ENCODE results near the gene ANKMY1.
"Not testable (repeated sequence)": the region's sequence is repeated elsewhere in the genome, so short reads cannot be mapped to it uniquely, and the experiment has no call there.

Gene ANKMY1

GRCh38 chr2:240502059-240502429, 55.7 kb downstream of the ANKMY1 start:
- H3K4me3 ChIP-seq (ENCODE audit: low read length) = no peak overlapping the region
- H3K27me3 ChIP-seq (ENCODE audit: control insufficient read depth, insufficient read depth, low read length) = no peaks in the 10 kb centered on the region
- H3K36me3 ChIP-seq (ENCODE audit: control insufficient read depth, insufficient read depth, low read length) = no peaks in the 10 kb centered on the region
- no peak overlapping the region for H3K9ac ChIP-seq (ENCODE audit: low read length)
- H3K27ac ChIP-seq (ENCODE audit: low read depth, low read length) = no peak overlapping the region
- H3K4me1 ChIP-seq (ENCODE audit: control insufficient read depth, insufficient read depth, low read length) = no peaks in the 10 kb centered on the region

GRCh38 chr2:240501531-240501991, 56.2 kb downstream of the ANKMY1 start:
- H3K9ac ChIP-seq (ENCODE audit: low read length) = no peak overlapping the region
- H3K36me3 ChIP-seq (ENCODE audit: control insufficient read depth, insufficient read depth, low read length) = no peaks in the 10 kb centered on the region
- no peaks in the 10 kb centered on the region for H3K27me3 ChIP-seq (ENCODE audit: control insufficient read depth, insufficient read depth, low read length)
- H3K27ac ChIP-seq (ENCODE audit: low read depth, low read length) = no peak overlapping the region
- H3K4me3 ChIP-seq (ENCODE audit: low read length) = no peak overlapping the region
- H3K4me1 ChIP-seq (ENCODE audit: control insufficient read depth, insufficient read depth, low read length) = no peaks in the 10 kb centered on the region

GRCh38 chr2:240500561-240501423, 57.0 kb downstream of the ANKMY1 start:
- Histone ChIP-seq H3K4me3 (ENCODE audit: low read length) (no peak overlapping the region), H3K36me3 (ENCODE audit: control insufficient read depth, insufficient read depth, low read length) (no peaks in the 10 kb centered on the region), H3K4me1 (ENCODE audit: control insufficient read depth, insufficient read depth, low read length) (no peaks in the 10 kb centered on the region), H3K27ac (ENCODE audit: low read depth, low read length) (no peak overlapping the region), H3K9ac (ENCODE audit: low read length) (no peak overlapping the region), H3K27me3 (ENCODE audit: control insufficient read depth, insufficient read depth, low read length) (no peaks in the 10 kb centered on the region)

- H3K36me3 ChIP-seq (ENCODE audit: control insufficient read depth, insufficient read depth, low read length) = no peaks in the 10 kb centered on the region
- no peaks in the 10 kb centered on the region for H3K4me1 ChIP-seq (ENCODE audit: control insufficient read depth, insufficient read depth, low read length)
- H3K9ac ChIP-seq (ENCODE audit: low read length) = no peak overlapping the region
- no peaks in the 10 kb centered on the region for H3K27me3 ChIP-seq (ENCODE audit: control insufficient read depth, insufficient read depth, low read length)
- H3K27ac ChIP-seq (ENCODE audit: low read depth, low read length) = no peak overlapping the region
- no peak overlapping the region for H3K4me3 ChIP-seq (ENCODE audit: low read length)
Measured at GRCh38 chr2:240499309-240500301, 58.2 kb downstream of the ANKMY1 start.

- Histone ChIP-seq H3K36me3 (ENCODE audit: control insufficient read depth, insufficient read depth, low read length) (no peaks in the 10 kb centered on the region), H3K27me3 (ENCODE audit: control insufficient read depth, insufficient read depth, low read length) (no peaks in the 10 kb centered on the region), H3K4me3 (ENCODE audit: low read length) (no peak overlapping the region), H3K9ac (ENCODE audit: low read length) (no peak overlapping the region), H3K4me1 (ENCODE audit: control insufficient read depth, insufficient read depth, low read length) (no peaks in the 10 kb centered on the region), H3K27ac (ENCODE audit: low read depth, low read length) (no peak overlapping the region)
Measured at GRCh38 chr2:240498958-240499260, 58.9 kb downstream of the ANKMY1 start.

DNA sequence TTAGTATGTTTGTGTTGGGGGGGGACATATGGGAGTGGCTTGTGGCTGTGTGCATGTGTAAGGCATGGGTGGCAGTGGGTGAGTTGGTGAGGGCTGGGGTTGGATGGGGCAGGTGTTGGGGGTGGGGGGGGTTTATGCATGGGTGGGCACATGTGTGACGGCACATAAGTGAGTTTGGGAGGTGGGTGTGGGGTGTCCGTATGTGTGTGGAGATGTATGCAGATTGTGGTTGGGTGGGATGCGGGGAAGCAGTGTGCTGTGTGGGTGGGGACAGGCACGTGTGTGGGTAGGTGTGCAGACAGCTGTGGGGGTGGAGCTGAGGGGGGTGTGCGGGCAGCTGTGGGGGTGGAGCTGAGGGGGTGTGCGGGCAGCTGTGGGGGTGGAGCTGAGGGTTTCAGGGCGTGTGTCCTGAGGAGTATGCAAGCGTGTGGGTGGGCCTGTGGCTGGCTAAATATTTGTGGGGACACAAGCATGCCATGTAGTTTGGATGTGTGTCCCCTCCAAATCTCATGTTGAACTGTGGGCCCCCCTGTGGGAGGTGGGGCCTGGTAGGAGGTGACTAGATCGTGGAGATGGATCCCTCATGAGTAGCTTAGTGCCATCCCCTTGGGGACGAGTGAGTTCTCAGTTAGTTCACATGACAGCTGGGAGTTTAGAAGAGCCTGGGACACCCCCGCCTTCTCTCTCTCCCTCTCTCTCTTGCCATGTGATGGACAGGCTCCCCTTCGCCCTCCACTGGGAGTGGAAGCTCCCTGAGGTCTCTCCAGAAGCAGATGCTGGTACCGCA, 59.4 kb downstream of the ANKMY1 start:
- Histone ChIP-seq H3K27ac (ENCODE audit: low read depth, low read length) (no peak overlapping the region), H3K9ac (ENCODE audit: low read length) (no peak overlapping the region), H3K27me3 (ENCODE audit: control insufficient read depth, insufficient read depth, low read length) (no peaks in the 10 kb centered on the region), H3K4me3 (ENCODE audit: low read length) (no peak overlapping the region), H3K4me1 (ENCODE audit: control insufficient read depth, insufficient read depth, low read length) (no peaks in the 10 kb centered on the region), H3K36me3 (ENCODE audit: control insufficient read depth, insufficient read depth, low read length) (no peaks in the 10 kb centered on the region)

DNA sequence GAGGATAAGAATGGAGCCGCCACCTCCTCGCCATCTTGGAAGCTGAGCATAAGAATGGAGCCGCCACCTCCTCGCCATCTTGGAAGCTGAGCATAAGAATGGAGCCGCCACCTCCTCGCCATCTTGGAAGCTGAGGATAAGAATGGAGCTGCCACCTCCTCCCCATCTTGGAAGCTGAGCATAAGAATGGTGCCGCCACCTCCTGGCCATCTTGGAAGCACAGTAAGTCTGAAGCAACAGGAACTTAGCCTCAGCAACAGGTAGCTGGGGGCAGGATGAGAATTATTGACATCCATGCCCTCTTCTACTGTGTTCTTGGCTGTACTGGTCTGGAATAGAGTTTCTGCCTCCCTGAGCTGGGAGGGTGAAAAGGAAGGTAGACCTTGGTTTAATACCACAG, 60.7 kb downstream of the ANKMY1 start:
- not testable (repeated sequence) for H3K27me3 ChIP-seq (ENCODE audit: control insufficient read depth, insufficient read depth, low read length); H3K36me3 ChIP-seq (ENCODE audit: control insufficient read depth, insufficient read depth, low read length); H3K4me1 ChIP-seq (ENCODE audit: control insufficient read depth, insufficient read depth, low read length); H3K4me3 ChIP-seq (ENCODE audit: low read length); H3K9ac ChIP-seq (ENCODE audit: low read length); H3K27ac ChIP-seq (ENCODE audit: low read depth, low read length)

- H3K27ac ChIP-seq (ENCODE audit: low read depth, low read length); H3K4me3 ChIP-seq (ENCODE audit: low read length); H3K4me1 ChIP-seq (ENCODE audit: control insufficient read depth, insufficient read depth, low read length); H3K9ac ChIP-seq (ENCODE audit: low read length); H3K36me3 ChIP-seq (ENCODE audit: control insufficient read depth, insufficient read depth, low read length); H3K27me3 ChIP-seq (ENCODE audit: control insufficient read depth, insufficient read depth, low read length): not testable (repeated sequence)
Measured at GRCh38 chr2:240494942-240495341, 62.8 kb downstream of the ANKMY1 start.

DNA sequence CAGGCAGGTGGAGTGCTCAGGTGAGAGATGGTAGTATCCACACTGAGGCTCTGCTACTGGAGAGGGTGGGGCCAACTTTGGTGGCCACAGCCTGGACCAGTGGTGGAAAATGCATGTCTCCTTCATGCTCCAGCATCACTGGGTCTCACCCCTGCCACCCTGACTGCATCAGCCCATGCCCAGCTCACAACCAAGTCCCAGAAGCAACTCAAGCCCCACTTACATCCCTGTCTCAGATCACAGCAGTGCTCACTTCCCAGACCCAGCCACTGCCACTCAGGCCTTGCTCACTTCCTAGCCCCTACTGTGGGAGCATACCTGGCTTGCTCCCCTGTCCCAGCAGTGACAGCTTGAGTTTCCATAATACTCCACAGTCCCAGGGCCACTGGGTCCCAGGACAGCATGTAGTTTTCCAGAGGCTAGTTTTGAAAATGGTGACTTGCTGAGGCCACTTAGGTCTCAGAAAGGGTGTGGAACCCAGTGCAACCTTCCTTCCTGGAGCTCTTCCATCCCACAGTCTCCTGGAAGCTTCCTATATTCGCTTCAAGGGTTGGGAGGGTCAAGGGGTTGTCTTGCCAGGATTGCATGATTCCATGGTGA, 63.5 kb downstream of the ANKMY1 start:
- no peaks in the 10 kb centered on the region for H3K27me3 ChIP-seq (ENCODE audit: control insufficient read depth, insufficient read depth, low read length)
- H3K27ac ChIP-seq (ENCODE audit: low read depth, low read length) = no peak overlapping the region
- no peak overlapping the region for H3K4me3 ChIP-seq (ENCODE audit: low read length)
- no peak overlapping the region for H3K9ac ChIP-seq (ENCODE audit: low read length)
- H3K36me3 ChIP-seq (ENCODE audit: control insufficient read depth, insufficient read depth, low read length) = no peaks in the 10 kb centered on the region
- no peaks in the 10 kb centered on the region for H3K4me1 ChIP-seq (ENCODE audit: control insufficient read depth, insufficient read depth, low read length)

GRCh38 chr2:240491483-240491882, 66.3 kb downstream of the ANKMY1 start:
- no peaks in the 10 kb centered on the region for H3K27me3 ChIP-seq (ENCODE audit: control insufficient read depth, insufficient read depth, low read length)
- H3K4me1 ChIP-seq (ENCODE audit: control insufficient read depth, insufficient read depth, low read length) = no peaks in the 10 kb centered on the region
- no peak overlapping the region for H3K9ac ChIP-seq (ENCODE audit: low read length)
- no peaks in the 10 kb centered on the region for H3K36me3 ChIP-seq (ENCODE audit: control insufficient read depth, insufficient read depth, low read length)
- H3K4me3 ChIP-seq (ENCODE audit: low read length) = no peak overlapping the region
- H3K27ac ChIP-seq (ENCODE audit: low read depth, low read length) = no peak overlapping the region

DNA sequence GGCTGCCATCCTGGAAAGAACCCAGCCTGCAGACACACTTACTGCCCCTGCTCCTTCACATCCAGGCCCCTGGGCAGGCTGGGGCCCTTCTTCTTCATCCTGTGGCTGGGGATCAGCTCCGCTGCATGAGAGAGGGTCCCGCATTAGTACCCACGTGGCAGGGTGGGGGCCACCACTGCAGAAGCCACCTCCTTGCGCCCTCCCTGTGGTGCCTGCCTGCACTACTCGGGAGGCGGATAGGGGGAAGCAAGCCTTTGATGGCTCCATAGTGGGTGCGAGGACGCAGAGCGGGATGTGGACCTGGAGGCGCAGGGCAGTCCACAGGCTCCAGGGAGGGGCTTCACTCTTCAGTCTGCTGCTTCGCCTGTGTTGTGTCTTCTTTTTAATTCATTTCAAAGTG, 75.6 kb downstream of the ANKMY1 start:
- no peaks in the 10 kb centered on the region for H3K27me3 ChIP-seq (ENCODE audit: control insufficient read depth, insufficient read depth, low read length)
- H3K4me1 ChIP-seq (ENCODE audit: control insufficient read depth, insufficient read depth, low read length) = no peaks in the 10 kb centered on the region
- H3K36me3 ChIP-seq (ENCODE audit: control insufficient read depth, insufficient read depth, low read length) = no peaks in the 10 kb centered on the region
- H3K4me3 ChIP-seq (ENCODE audit: low read length) = no peak overlapping the region
- no peak overlapping the region for H3K27ac ChIP-seq (ENCODE audit: low read depth, low read length)
- no peak overlapping the region for H3K9ac ChIP-seq (ENCODE audit: low read length)

- H3K9ac ChIP-seq (ENCODE audit: low read length) = no peak overlapping the region
- no peak overlapping the region for H3K4me3 ChIP-seq (ENCODE audit: low read length)
- no peaks in the 10 kb centered on the region for H3K27me3 ChIP-seq (ENCODE audit: control insufficient read depth, insufficient read depth, low read length)
- H3K36me3 ChIP-seq (ENCODE audit: control insufficient read depth, insufficient read depth, low read length) = no peaks in the 10 kb centered on the region
- H3K4me1 ChIP-seq (ENCODE audit: control insufficient read depth, insufficient read depth, low read length) = no peaks in the 10 kb centered on the region
- H3K27ac ChIP-seq (ENCODE audit: low read depth, low read length) = no peak overlapping the region
Measured at GRCh38 chr2:240481720-240482119, 76.1 kb downstream of the ANKMY1 start.
